K562 (cell line): ENCODE measurements around the gene MEA1. TPM values are rescaled to one million over a fixed set of nuclear protein-coding genes. Genes with fewer than 3 reads are reported as not detected.

Source experiments
- CBX8 ChIP-seq: fragments of 200-600 bp; sonication (generic); IDR thresholded peaks from 2 replicates; pipeline ENCODE4 v1.6.1; 2012; ENCODE audit warnings: borderline replicate concordance, mixed run types, low read depth, mild to moderate bottlenecking, moderate library complexity, mixed read lengths, low read length, control low read depth, inconsistent platforms; ENCODE audit not compliant: poor library complexity, severe bottlenecking; ENCODE audit errors: extremely low read depth
- EHMT2 ChIP-seq: fragments of 450-650 bp; IDR thresholded peaks from 2 replicates; pipeline ENCODE4 v1.6.1; 2018; ENCODE audit warnings: antibody characterized with exemption
- ESRRB ChIP-seq: fragments of 250-450 bp; sonication (Bioruptor Pico); IDR thresholded peaks from 2 replicates; pipeline ENCODE4 v1.5.0; 2020; ENCODE audit warnings: mild to moderate bottlenecking, moderate library complexity, borderline replicate concordance
- GTF3C2 ChIP-seq: IDR thresholded peaks from 3 replicates; pipeline ENCODE4 v1.6.1; 2011; ENCODE audit warnings: borderline replicate concordance, mild to moderate bottlenecking, moderate library complexity; ENCODE audit not compliant: insufficient read length; ENCODE audit errors: extremely low read depth
- HDAC8 ChIP-seq: fragments of 450-650 bp; IDR thresholded peaks from 2 replicates; pipeline ENCODE4 v1.6.1; 2016; ENCODE audit warnings: mild to moderate bottlenecking, missing genetic modification characterization, moderate library complexity, missing compliant biosample characterization
- HEY1 ChIP-seq: fragments of 250-450 bp; sonication (Bioruptor Pico); IDR thresholded peaks from 2 replicates; pipeline ENCODE4 v1.5.0; 2020; ENCODE audit warnings: mild to moderate bottlenecking, moderate library complexity, borderline replicate concordance
- HNRNPLL ChIP-seq: fragments of 200-400 bp; formaldehyde crosslinking; IDR thresholded peaks from 2 replicates; pipeline ENCODE4 v1.6.1; 2017; ENCODE audit warnings: low read length, low read depth, mild to moderate bottlenecking; ENCODE audit not compliant: poor library complexity, severe bottlenecking
- JUND ChIP-seq, 2 experiments: IDR thresholded peaks; 2 replicates in 1 of 2; 3 replicates in 1 of 2; pipeline ENCODE4 v1.6.1; 2011; ENCODE audit warnings: borderline replicate concordance in 2 of 2, low read depth in 2 of 2, low read length in 2 of 2, improper control_type of control experiment in 1 of 2, missing biosample characterization in 1 of 2, missing genetic modification characterization in 1 of 2, missing genetic modification reagents in 1 of 2
- KLF16 ChIP-seq: IDR thresholded peaks from 2 replicates; pipeline ENCODE4 v1.6.1; 2016; ENCODE audit warnings: antibody characterized with exemption
- MAFF ChIP-seq: IDR thresholded peaks from 2 replicates; pipeline ENCODE4 v1.6.1; 2012; ENCODE audit warnings: low read length, improper control_type of control experiment
- MTA1 ChIP-seq: fragments of 450-650 bp; IDR thresholded peaks from 2 replicates; pipeline ENCODE4 v1.6.1; 2017; ENCODE audit warnings: borderline replicate concordance
- NR4A1 ChIP-seq, 2 experiments: fragments of 250-450 bp in 1 of 2; fragments of 450-650 bp in 1 of 2; sonication (Bioruptor Pico) in 1 of 2; IDR thresholded peaks; 2 replicates each; pipeline versions ENCODE4 v1.4.0 to v1.6.1; 2016 to 2020; ENCODE audit warnings: mild to moderate bottlenecking in 2 of 2, missing compliant biosample characterization in 1 of 2, missing genetic modification characterization in 1 of 2, moderate library complexity in 1 of 2
- PHB ChIP-seq: fragments of 250-450 bp; sonication (Bioruptor Pico); IDR thresholded peaks from 2 replicates; pipeline ENCODE4 v1.5.0; 2021
- SMAD3 ChIP-seq: fragments of 450-650 bp; formaldehyde crosslinking; conservative IDR thresholded peaks from 2 replicates; pipeline ENCODE4 v1.4.0; 2020; ENCODE audit warnings: mild to moderate bottlenecking
- TAF1 ChIP-seq: IDR thresholded peaks from 2 replicates; pipeline ENCODE4 v1.6.1; 2011; ENCODE audit warnings: mild to moderate bottlenecking, low read length, moderate library complexity; ENCODE audit not compliant: insufficient read depth, control insufficient read depth, severe bottlenecking; ENCODE audit errors: extremely low read depth
- TARDBP ChIP-seq: fragments of 450-650 bp; IDR thresholded peaks from 2 replicates; pipeline ENCODE4 v1.6.1; 2016
- TRIM28 ChIP-seq: fragments of 450-650 bp; IDR thresholded peaks from 2 replicates; pipeline ENCODE4 v1.6.1; 2017
- ZHX1 ChIP-seq: fragments of 150-350 bp; conservative IDR thresholded peaks from 2 replicates; pipeline ENCODE4 v1.6.1; 2014; ENCODE audit warnings: low read length
- ZNF24 ChIP-seq: fragments of 450-650 bp; IDR thresholded peaks from 2 replicates; pipeline ENCODE4 v1.6.1; 2016
- ZNF274 ChIP-seq: IDR thresholded peaks from 2 replicates; pipeline ENCODE4 v1.6.1; 2011; ENCODE audit warnings: low read depth, mild to moderate bottlenecking, low read length, moderate library complexity, borderline replicate concordance
- polyA plus RNA-seq, 8 experiments: library from polyadenylated mRNA; depleted of rRNA in 4 of 8; stranded (reverse) in 5 of 8; unstranded in 3 of 8; fragments of >200 nt; fragmentation: Nextera tagmentation in 2 of 8; fragmentation: Illumina TruSeq in 1 of 8; extraction: Ambion mirVana in 2 of 8; extraction: Trizol in 1 of 8; gene quantifications; 2 replicates each; pipeline versions ENCODE4 v1.2.1 to v1.2.3, GENCODE V29; 2011 to 2014; ENCODE audit warnings: inconsistent platforms in 1 of 8, missing spikeins in 1 of 8
- total RNA-seq, 7 experiments: library from RNA; depleted of rRNA in 6 of 7; stranded (reverse); fragments of >200 nt in 6 of 7; fragmentation: Illumina TruSeq in 2 of 7; extraction: Trizol in 2 of 7; gene quantifications; 2 replicates each; pipeline versions ENCODE4 v1.2.1 to v1.2.3, GENCODE V29; 2011 to 2021; ENCODE audit warnings: low replicate concordance in 1 of 7

MEA1 gene
- total and polyA plus RNA-seq, 9 of the 15 experiments (the other 6 are each of a cell fraction or from before 2014, with no cell fraction given), result 86.8 to 210 (median 152) TPM

GRCh38 chr6:43053545-43054205 is 39.9 kb upstream of the MEA1 start, which contains the start of gene CUL7 (continued):
- TF ChIP-seq ESRRB (CRISPR knock-in tag) (peak; percentile 88; the same call in 1 of the 2 replicates), KLF16 (no peak), MAFF (no peak), ZNF24 (0 out of 2 replicates have a peak, but pooled peaks have one; percentile 40), TARDBP (peak; percentile 82; the same call in 1 of the 2 replicates), SMAD3 (CRISPR knock-in tag) (peak; percentile 42; the same call in 1 of the 2 replicates), TRIM28 (peak; percentile 40; the same call in 1 of the 2 replicates), NR4A1 (CRISPR knock-in tag; IDR thresholded peaks at IDR 0.05) (0 out of 2 replicates have a peak, but pooled peaks have one; percentile 14), NR4A1 (tag; IDR thresholded peaks at IDR 0.05) (0 out of 2 replicates have a peak, but pooled peaks have one; percentile 40), ZHX1 (no peak), CBX8 (no peak), TAF1 (peak; percentile 84), HEY1 (CRISPR knock-in tag) (peak; percentile 77; the same call in 1 of the 2 replicates), HNRNPLL (peak; percentile 27), GTF3C2 (no peak), PHB (CRISPR knock-in tag) (peak; percentile 94; the same call in 1 of the 2 replicates), MTA1 (peak; percentile 59), HDAC8 (tag) (no peak), ZNF274 (no peak), EHMT2 (no peak), JUND (IDR thresholded peaks at IDR 0.05; ENCODE audit: borderline replicate concordance, low read depth, low read length) (peak; percentile 76), JUND (tag; IDR thresholded peaks at IDR 0.05; ENCODE audit: borderline replicate concordance, low read depth, low read length) (peak; percentile 47; the same call in 1 of the 3 replicates)
